ENCODE results near the gene PRPF6.

PRPF6 gene

GRCh38 chr20:64081624-64081964, 100.7 kb downstream of the PRPF6 start:
- TF ChIP-seq ZFP30 (CRISPR knock-in tag; IDR thresholded peaks at IDR 0.05) = no peak
- TF ChIP-seq ISL1 (CRISPR knock-in tag; IDR thresholded peaks at IDR 0.05) = no peak
- TF ChIP-seq SNAI2 (CRISPR knock-in tag; IDR thresholded peaks at IDR 0.05) = no peak
- TF ChIP-seq GLIS3 (CRISPR knock-in tag; IDR thresholded peaks at IDR 0.05) = no peak
- no peak for TF ChIP-seq ZFP3 (CRISPR knock-in tag; IDR thresholded peaks at IDR 0.05)
- TF ChIP-seq ZC3H10 (CRISPR knock-in tag; IDR thresholded peaks at IDR 0.05) = no peak
- TF ChIP-seq ZNF70 (CRISPR knock-in tag; IDR thresholded peaks at IDR 0.05) = no peak
- no peak for TF ChIP-seq OSR1 (CRISPR knock-in tag; IDR thresholded peaks at IDR 0.05)
- TF ChIP-seq, protein P1, sequence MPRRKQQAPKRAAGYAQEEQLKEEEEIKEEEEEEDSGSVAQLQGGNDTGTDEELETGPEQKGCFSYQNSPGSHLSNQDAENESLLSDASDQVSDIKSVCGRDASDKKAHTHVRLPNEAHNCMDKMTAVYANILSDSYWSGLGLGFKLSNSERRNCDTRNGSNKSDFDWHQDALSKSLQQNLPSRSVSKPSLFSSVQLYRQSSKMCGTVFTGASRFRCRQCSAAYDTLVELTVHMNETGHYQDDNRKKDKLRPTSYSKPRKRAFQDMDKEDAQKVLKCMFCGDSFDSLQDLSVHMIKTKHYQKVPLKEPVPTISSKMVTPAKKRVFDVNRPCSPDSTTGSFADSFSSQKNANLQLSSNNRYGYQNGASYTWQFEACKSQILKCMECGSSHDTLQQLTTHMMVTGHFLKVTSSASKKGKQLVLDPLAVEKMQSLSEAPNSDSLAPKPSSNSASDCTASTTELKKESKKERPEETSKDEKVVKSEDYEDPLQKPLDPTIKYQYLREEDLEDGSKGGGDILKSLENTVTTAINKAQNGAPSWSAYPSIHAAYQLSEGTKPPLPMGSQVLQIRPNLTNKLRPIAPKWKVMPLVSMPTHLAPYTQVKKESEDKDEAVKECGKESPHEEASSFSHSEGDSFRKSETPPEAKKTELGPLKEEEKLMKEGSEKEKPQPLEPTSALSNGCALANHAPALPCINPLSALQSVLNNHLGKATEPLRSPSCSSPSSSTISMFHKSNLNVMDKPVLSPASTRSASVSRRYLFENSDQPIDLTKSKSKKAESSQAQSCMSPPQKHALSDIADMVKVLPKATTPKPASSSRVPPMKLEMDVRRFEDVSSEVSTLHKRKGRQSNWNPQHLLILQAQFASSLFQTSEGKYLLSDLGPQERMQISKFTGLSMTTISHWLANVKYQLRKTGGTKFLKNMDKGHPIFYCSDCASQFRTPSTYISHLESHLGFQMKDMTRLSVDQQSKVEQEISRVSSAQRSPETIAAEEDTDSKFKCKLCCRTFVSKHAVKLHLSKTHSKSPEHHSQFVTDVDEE (CRISPR knock-in tag; IDR thresholded peaks at IDR 0.05) = no peak
- TF ChIP-seq, protein P2, sequence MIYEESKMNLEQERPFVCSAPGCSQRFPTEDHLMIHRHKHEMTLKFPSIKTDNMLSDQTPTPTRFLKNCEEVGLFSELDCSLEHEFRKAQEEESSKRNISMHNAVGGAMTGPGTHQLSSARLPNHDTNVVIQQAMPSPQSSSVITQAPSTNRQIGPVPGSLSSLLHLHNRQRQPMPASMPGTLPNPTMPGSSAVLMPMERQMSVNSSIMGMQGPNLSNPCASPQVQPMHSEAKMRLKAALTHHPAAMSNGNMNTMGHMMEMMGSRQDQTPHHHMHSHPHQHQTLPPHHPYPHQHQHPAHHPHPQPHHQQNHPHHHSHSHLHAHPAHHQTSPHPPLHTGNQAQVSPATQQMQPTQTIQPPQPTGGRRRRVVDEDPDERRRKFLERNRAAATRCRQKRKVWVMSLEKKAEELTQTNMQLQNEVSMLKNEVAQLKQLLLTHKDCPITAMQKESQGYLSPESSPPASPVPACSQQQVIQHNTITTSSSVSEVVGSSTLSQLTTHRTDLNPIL (CRISPR knock-in tag; IDR thresholded peaks at IDR 0.05; ENCODE audit: low read depth) = no peak
- no peak for TF ChIP-seq ZNF565 (CRISPR knock-in tag; conservative IDR thresholded peaks at IDR 0.05; ENCODE audit: low read depth)
- TF ChIP-seq PPARA (CRISPR knock-in tag; IDR thresholded peaks at IDR 0.05; ENCODE audit: borderline replicate concordance) = no peak
- no peak for TF ChIP-seq TCF4 (CRISPR knock-in tag; IDR thresholded peaks at IDR 0.05; ENCODE audit: borderline replicate concordance)
- TF ChIP-seq ARNTL (CRISPR knock-in tag; IDR thresholded peaks at IDR 0.05; ENCODE audit: borderline replicate concordance, low read depth) = no peak
- ATAC-seq = no peak

- TF ChIP-seq GLIS3 (CRISPR knock-in tag; IDR thresholded peaks at IDR 0.05) (no peak), BACH2 (CRISPR knock-in tag; IDR thresholded peaks at IDR 0.05; ENCODE audit: borderline replicate concordance) (no peak), ZFP30 (CRISPR knock-in tag; IDR thresholded peaks at IDR 0.05) (no peak), POU6F1 (CRISPR knock-in tag; IDR thresholded peaks at IDR 0.05; ENCODE audit: borderline replicate concordance, low read depth) (no peak)
- ATAC-seq = no peak
Observed at GRCh38 chr20:64082126-64082731, 101.3 kb downstream of the PRPF6 start.

All from SK-N-SH treated with all-trans-retinoic acid at 6 μM for 48 hours (cell line).